Astrocyte of the spinal cord (primary cell): ENCODE measurements around the gene RTRAF.
A peak's percentile ranks its signal among the peaks of the same experiment; 100 is the strongest.

Source experiments
- DNase-seq: peaks from one replicate; pipeline ENCODE4 v3.0.0; 2011; ENCODE audit warnings: low read depth, low spot score
- H3K4me3 ChIP-seq: 2 replicates; pipeline ENCODE4 v1.5.1; 2011; ENCODE audit warnings: low read depth, mild to moderate bottlenecking, low read length, moderate library complexity
- CTCF ChIP-seq: IDR thresholded peaks from 2 replicates; pipeline ENCODE4 v1.5.1; 2012; ENCODE audit warnings: low read depth, mild to moderate bottlenecking, low read length, inconsistent platforms
- in situ Hi-C: cut with HindIII; loops from 2 replicates; pipeline ENCODE4 v1.10.0; 2017; ENCODE audit warnings: low sequenced_read_pairs

The RTRAF gene

GRCh38 chr14:52043690-52044089 is 54.3 kb downstream of the RTRAF start:
- peak; percentile 46 for TF ChIP-seq CTCF
- in situ Hi-C loops: no loop called here
- DNase-seq: no peak
- H3K4me3 ChIP-seq: no peak overlapping the region

GRCh38 chr14:52044791-52045522 is 55.6 kb downstream of the RTRAF start:
- peak; percentile 86 for DNase-seq
- in situ Hi-C loops: no loop called here
- no peak for TF ChIP-seq CTCF
- H3K4me3 ChIP-seq: no peak overlapping the region

DNA sequence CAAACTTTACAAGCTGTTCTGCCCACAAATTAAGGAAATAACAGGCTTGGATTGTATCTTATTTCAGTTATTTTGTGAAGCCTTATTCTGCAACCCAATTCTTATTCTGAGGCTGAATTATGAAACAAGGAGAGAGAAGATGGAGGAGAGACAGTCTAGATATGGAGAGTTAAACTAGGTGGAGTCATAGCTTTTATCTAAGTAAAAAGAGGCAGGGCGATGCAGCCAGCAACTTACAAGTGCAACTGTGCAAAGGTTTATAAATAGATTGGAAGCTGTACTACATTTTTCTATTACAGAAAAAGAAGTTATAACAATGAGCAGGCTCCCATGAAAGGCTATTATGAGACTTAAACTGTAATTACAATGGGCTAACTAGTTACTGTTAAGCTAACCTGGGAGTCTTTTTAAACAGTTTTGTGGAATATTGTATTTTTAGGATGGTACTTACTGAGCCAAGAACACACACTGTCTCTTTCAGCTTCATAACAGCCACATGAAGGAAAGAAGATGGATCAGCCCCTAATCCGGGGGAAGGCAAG is 57.1 kb downstream of the RTRAF start:
- TF ChIP-seq CTCF: no peak
- DNase-seq: no peak
- in situ Hi-C loops: no loop called here
- no peak overlapping the region for H3K4me3 ChIP-seq

- H3K4me3 ChIP-seq: no peak overlapping the region
- DNase-seq: no peak
- TF ChIP-seq CTCF: no peak
- in situ Hi-C loops: no loop called here
Measured at GRCh38 chr14:52048116-52048515, 58.8 kb downstream of the RTRAF start.

DNA sequence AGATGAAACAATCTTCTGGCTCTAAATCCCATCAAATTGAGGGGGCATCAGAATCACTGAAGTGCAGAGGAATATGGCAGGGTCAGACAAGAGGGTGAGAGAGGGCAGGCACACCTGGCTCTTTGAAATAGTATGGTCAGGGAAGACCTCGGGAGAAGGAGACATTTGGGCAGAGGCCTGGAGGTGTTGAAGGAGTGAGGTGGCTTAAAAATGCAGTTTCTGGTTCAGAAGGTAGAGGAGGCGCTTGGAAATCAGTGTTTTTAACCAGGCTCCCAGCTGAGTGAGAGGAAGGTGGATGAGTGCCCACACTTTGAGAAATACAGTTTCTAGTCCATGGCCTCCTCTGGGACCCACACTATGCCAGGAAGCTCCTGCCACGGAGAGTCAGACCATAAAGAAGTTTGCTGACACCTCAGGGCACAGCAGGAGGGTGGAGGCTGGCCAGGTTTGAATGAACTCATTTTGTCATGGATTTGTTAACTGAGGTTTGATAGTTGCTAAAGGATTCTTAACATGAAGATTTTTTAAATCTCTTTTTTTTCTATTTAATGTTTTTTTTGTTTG is 59.4 kb downstream of the RTRAF start:
- in situ Hi-C loops: no loop called here
- no peak for TF ChIP-seq CTCF
- no peak overlapping the region for H3K4me3 ChIP-seq
- DNase-seq: peak; percentile 83

- in situ Hi-C loops: no loop called here
- no peak overlapping the region for H3K4me3 ChIP-seq
- DNase-seq: no peak
- no peak for TF ChIP-seq CTCF
Measured at GRCh38 chr14:52049271-52049670, 59.9 kb downstream of the RTRAF start.
